Measurements from ENCODE around the gene SLC4A9. TPM values are rescaled to one million over a fixed set of nuclear protein-coding genes. Genes with fewer than 3 reads are reported as not detected.

The SLC4A9 gene
- total and polyA plus RNA-seq, 9 donors, result 0.13 TPM; not detected in 8

- intact Hi-C loops (cut with DNase I), result no loop called here
- Histone ChIP-seq H3K4me1 (ENCODE audit: insufficient read depth) (peaks cover 12% of the 10 kb centered on the region), H3K9me3 (no peaks in the 10 kb centered on the region), H3K36me3 (no peaks in the 10 kb centered on the region), H3K4me3 (no peak overlapping the region), H3K27ac (no peak overlapping the region), H3K27me3 (no peaks in the 10 kb centered on the region)
- DNase-seq, result no peak
- 6 to 36% (median 18%) methylated on average over 3 of the region's 3 CpGs for WGBS, 3 donors
- TF ChIP-seq EP300 (IDR thresholded peaks at IDR 0.05) (no peak), CTCF (IDR thresholded peaks at IDR 0.05) (no peak), POLR2A (IDR thresholded peaks at IDR 0.05) (no peak)
Measured at GRCh38 chr5:140424135-140424534, 64.1 kb downstream of the SLC4A9 start.

Small RNAs within 50 kb of the gene (small RNA-seq; reads per million reads assigned to genes)
- gene RNU4-14P, result not detected

Other genes with a start within 250 kb of the SLC4A9 start
- 10 to 100 TPM; 19.5 to 35.5 (median 29.8) TPM for gene PURA, start 246.1 kb upstream of the SLC4A9 start, total RNA-seq
- gene PURA, start 246.1 kb upstream of the SLC4A9 start, polyA plus RNA-seq, result 10 to 100 TPM in 1 of 2 donors, 1 to 10 TPM in 1; 6.3 to 11.0 TPM
- gene IGIP, start 234.3 kb upstream of the SLC4A9 start, total RNA-seq, result 10 to 100 TPM in 6 of 7 donors, 1 to 10 TPM in 1; 8.6 to 17.3 (median 15.5) TPM
- 1 to 10 TPM; 6.8 to 8.8 TPM for gene IGIP, start 234.3 kb upstream of the SLC4A9 start, polyA plus RNA-seq
- 100 to 1,000 TPM in 1 of 7 donors, 10 to 100 TPM in 6; 24.6 to 143 (median 40.6) TPM for gene CYSTM1, start 185.0 kb upstream of the SLC4A9 start, total RNA-seq
- gene CYSTM1, start 185.0 kb upstream of the SLC4A9 start, polyA plus RNA-seq, result 10 to 100 TPM; 34.1 to 35.4 TPM
- gene PFDN1, start 57.1 kb upstream of the SLC4A9 start, total RNA-seq, result 10 to 100 TPM; 27.4 to 65.7 (median 35.2) TPM
- gene PFDN1, start 57.1 kb upstream of the SLC4A9 start, polyA plus RNA-seq, result 100 to 1,000 TPM in 1 of 2 donors, 10 to 100 TPM in 1; 61.3 to 113 TPM
- 10 to 100 TPM in 1 of 7 donors, 1 to 10 TPM in 6; 1.5 to 14.5 (median 5.6) TPM for gene HBEGF, start 13.6 kb upstream of the SLC4A9 start, total RNA-seq
- 10 to 100 TPM in 1 of 2 donors, 1 to 10 TPM in 1; 3.4 to 10.8 TPM for gene HBEGF, start 13.6 kb upstream of the SLC4A9 start, polyA plus RNA-seq
- 100 to 1,000 TPM in 5 of 7 donors, 10 to 100 TPM in 2; 72.0 to 141 (median 119) TPM for gene ANKHD1, start 41.6 kb downstream of the SLC4A9 start, total RNA-seq
- gene ANKHD1, start 41.6 kb downstream of the SLC4A9 start, polyA plus RNA-seq, result 10 to 100 TPM; 48.3 to 85.5 TPM
- gene EIF4EBP3, start 187.5 kb downstream of the SLC4A9 start, total RNA-seq, result 10 to 100 TPM in 6 of 7 donors, 1 to 10 TPM in 1; 8.6 to 23.6 (median 17.8) TPM
- 10 to 100 TPM; 16.0 to 30.2 TPM for gene EIF4EBP3, start 187.5 kb downstream of the SLC4A9 start, polyA plus RNA-seq
- gene SRA1, start 197.3 kb downstream of the SLC4A9 start, total RNA-seq, result 10 to 100 TPM; 11.7 to 34.4 (median 20.1) TPM
- 10 to 100 TPM; 16.9 to 33.2 TPM for gene SRA1, start 197.3 kb downstream of the SLC4A9 start, polyA plus RNA-seq
- 10 to 100 TPM; 33.0 to 47.6 (median 39.5) TPM for gene APBB3, start 204.4 kb downstream of the SLC4A9 start, total RNA-seq
- gene APBB3, start 204.4 kb downstream of the SLC4A9 start, polyA plus RNA-seq, result 10 to 100 TPM; 13.1 to 36.1 TPM
- 10 to 100 TPM; 22.3 to 65.7 (median 47.1) TPM for gene SLC35A4, start 204.6 kb downstream of the SLC4A9 start, total RNA-seq
- gene SLC35A4, start 204.6 kb downstream of the SLC4A9 start, polyA plus RNA-seq, result 10 to 100 TPM; 27.1 to 80.2 TPM